Peyer's patch (tissue), 4 donors: ENCODE results near the gene CNOT3. TPM values are rescaled to one million over a fixed set of nuclear protein-coding genes. Genes with fewer than 3 reads are reported as not detected.

Experiments
- DNase-seq, 3 donors: peaks; one replicate each; pipeline ENCODE4 v3.0.0-alpha.2; 2017 to 2019
- H3K27ac ChIP-seq, 4 donors: fragments of 200-600 bp; sonication (generic); one replicate each; pipeline ENCODE4 v1.5.1; 2016 to 2019
- H3K27me3 ChIP-seq, 2 donors: fragments of 200-600 bp; sonication (generic); one replicate each; pipeline ENCODE4 v1.5.1; 2019
- H3K36me3 ChIP-seq, 3 donors: fragments of 200-600 bp; sonication (generic); one replicate each; pipeline ENCODE4 v1.5.1; 2016 to 2019
- H3K4me1 ChIP-seq, 4 donors: fragments of 200-600 bp; sonication (generic); one replicate each; pipeline ENCODE4 v1.5.1; 2016 to 2019
- H3K4me3 ChIP-seq, 4 donors: fragments of 200-600 bp; sonication (generic); 1 replicate in 3 of 4; 2 replicates in 1 of 4; pipeline ENCODE4 v1.5.1; 2016 to 2019; ENCODE audit warnings: mild to moderate bottlenecking in 1 of 4
- H3K9me3 ChIP-seq, 4 donors: fragments of 200-600 bp; sonication (generic); one replicate each; pipeline ENCODE4 v1.5.1; 2016 to 2019; ENCODE audit warnings: mild to moderate bottlenecking in 1 of 4
- POLR2A ChIP-seq, 2 donors: fragments of 450-650 bp; IDR thresholded peaks; one replicate each; pipeline ENCODE4 v1.5.1; 2017; ENCODE audit warnings: antibody characterized with exemption in 2 of 2, mild to moderate bottlenecking in 2 of 2, moderate library complexity in 2 of 2
- total RNA-seq, 4 donors: library from RNA; depleted of rRNA; stranded (reverse); fragments of >200 nt; gene quantifications; one replicate each; pipeline ENCODE4 v1.1.0, GENCODE V29; 2016
- TF ChIP-seq, protein P1 (sequence below), 6 experiments: fragments of 450-650 bp in 4 of 6; fragments of 200-600 bp in 2 of 6; sonication (generic) in 1 of 6; IDR thresholded peaks; one replicate each; pipeline ENCODE4 v1.5.1; 2017 to 2019; ENCODE audit warnings: antibody characterized with exemption in 6 of 6, mild to moderate bottlenecking in 3 of 6, moderate library complexity in 1 of 6

CNOT3 gene
- total RNA-seq, 4 donors from 2014 or later = 26.1 to 99.9 (median 38.9) TPM

DNA sequence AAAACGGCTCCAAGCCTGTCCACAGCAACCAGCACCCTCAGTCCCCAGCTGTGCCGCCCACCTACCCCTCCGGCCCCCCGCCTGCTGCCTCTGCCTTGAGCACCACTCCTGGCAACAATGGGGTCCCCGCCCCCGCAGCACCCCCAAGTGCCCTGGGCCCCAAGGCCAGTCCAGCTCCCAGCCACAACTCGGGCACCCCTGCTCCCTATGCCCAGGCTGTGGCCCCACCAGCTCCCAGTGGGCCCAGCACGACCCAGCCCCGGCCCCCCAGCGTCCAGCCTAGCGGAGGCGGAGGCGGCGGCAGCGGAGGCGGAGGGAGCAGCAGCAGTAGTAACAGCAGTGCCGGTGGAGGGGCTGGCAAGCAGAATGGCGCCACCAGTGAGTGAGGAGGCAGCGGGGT is 10.6 kb downstream of the CNOT3 start:
- H3K4me1 ChIP-seq = no peaks in the 10 kb centered on the region
- no peak overlapping the region for H3K4me3 ChIP-seq
- no peak for DNase-seq
- no peak for TF ChIP-seq POLR2A (IDR thresholded peaks at IDR 0.05)
- TF ChIP-seq, protein P1, sequence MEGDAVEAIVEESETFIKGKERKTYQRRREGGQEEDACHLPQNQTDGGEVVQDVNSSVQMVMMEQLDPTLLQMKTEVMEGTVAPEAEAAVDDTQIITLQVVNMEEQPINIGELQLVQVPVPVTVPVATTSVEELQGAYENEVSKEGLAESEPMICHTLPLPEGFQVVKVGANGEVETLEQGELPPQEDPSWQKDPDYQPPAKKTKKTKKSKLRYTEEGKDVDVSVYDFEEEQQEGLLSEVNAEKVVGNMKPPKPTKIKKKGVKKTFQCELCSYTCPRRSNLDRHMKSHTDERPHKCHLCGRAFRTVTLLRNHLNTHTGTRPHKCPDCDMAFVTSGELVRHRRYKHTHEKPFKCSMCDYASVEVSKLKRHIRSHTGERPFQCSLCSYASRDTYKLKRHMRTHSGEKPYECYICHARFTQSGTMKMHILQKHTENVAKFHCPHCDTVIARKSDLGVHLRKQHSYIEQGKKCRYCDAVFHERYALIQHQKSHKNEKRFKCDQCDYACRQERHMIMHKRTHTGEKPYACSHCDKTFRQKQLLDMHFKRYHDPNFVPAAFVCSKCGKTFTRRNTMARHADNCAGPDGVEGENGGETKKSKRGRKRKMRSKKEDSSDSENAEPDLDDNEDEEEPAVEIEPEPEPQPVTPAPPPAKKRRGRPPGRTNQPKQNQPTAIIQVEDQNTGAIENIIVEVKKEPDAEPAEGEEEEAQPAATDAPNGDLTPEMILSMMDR (IDR thresholded peaks at IDR 0.05) = no peak
- H3K9me3 ChIP-seq = no peaks in the 10 kb centered on the region
- no peaks in the 10 kb centered on the region for H3K27me3 ChIP-seq
- H3K27ac ChIP-seq = no peak overlapping the region
- peaks cover 0 to 100% (median 0%) of the 10 kb centered on the region in 3 donors for H3K36me3 ChIP-seq

DNA sequence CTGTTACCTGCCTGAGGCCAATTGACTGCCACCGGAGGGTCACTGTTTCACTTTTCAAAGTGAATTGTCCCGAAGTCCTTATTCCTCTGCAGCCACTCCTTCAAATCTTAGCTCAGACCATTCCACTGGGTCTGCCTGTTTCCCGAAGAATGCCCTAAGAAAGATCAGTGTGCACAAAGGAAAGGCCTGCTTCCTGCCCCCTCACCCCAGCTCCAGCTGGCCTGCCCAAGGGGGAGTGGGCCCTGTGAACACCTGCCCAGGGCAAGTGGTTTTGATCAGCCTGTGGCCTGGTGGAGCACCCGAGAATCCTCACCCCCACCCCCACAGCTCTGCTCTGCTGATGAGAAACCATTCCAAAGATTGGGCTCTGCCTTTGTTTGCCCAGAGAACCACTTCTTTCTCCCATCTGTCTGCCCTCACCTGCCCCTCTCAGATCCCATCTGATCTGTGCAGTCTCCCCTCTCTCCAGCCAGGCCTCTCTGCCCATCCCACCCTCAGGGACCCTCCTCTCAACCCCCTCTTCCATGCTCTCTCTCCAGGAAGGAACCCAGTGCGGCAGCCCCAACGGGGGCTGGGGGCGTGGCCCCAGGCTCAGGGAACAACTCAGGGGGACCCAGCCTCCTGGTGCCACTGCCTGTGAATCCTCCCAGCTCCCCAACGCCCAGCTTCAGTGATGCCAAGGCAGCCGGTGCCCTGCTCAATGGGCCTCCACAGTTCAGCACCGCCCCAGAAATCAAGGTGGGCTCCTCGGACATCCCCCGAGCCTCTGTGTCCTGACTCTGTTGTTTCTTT is 11.7 kb downstream of the CNOT3 start:
- no peak overlapping the region for H3K27ac ChIP-seq
- peaks cover 0 to 100% (median 0%) of the 10 kb centered on the region in 3 donors for H3K36me3 ChIP-seq
- no peak for TF ChIP-seq POLR2A (IDR thresholded peaks at IDR 0.05)
- TF ChIP-seq, protein P1 (IDR thresholded peaks at IDR 0.05) = no peak
- H3K4me3 ChIP-seq = no peak overlapping the region
- no peaks in the 10 kb centered on the region for H3K4me1 ChIP-seq
- H3K27me3 ChIP-seq = no peaks in the 10 kb centered on the region
- no peaks in the 10 kb centered on the region for H3K9me3 ChIP-seq
- DNase-seq = no peak

DNA sequence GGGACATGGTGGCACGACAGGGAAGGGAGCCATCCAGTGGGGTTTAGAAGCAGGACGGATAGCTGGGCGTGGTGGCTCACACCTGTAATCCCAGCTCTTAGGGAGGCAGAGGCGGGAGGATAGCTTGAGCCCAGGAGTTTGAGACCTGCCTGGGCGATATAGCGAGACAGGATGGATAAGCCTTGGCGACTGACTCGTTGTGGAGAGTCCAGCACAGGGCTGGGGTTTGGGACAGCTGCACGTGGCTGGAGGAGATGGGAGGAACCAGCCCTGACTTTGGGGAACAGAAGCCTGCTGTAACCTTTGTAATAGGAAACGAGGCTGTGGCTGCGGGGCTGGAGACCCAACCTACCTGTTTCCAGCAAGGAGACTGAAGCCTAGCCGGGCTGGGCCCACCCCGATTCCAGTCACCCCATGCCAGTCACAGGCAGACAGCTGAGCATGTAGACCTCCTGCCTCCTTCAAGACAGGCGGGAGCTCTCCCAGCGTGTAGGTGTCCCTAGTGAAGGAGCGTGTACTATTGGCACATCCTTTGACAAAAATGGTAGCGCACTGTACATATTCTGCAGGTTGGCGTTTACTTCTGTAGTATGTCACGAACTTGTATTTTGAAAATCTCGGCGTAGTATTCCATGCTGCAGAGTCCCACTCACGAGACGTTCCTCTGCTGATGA is 13.9 kb downstream of the CNOT3 start:
- DNase-seq = no peak
- no peak overlapping the region for H3K27ac ChIP-seq
- TF ChIP-seq, protein P1 (IDR thresholded peaks at IDR 0.05) = no peak
- TF ChIP-seq POLR2A (IDR thresholded peaks at IDR 0.05) = no peak
- H3K4me1 ChIP-seq = no peaks in the 10 kb centered on the region
- no peaks in the 10 kb centered on the region for H3K9me3 ChIP-seq
- peaks cover 0 to 100% (median 0%) of the 10 kb centered on the region in 3 donors for H3K36me3 ChIP-seq
- H3K4me3 ChIP-seq = no peak overlapping the region
- H3K27me3 ChIP-seq = no peaks in the 10 kb centered on the region

DNA sequence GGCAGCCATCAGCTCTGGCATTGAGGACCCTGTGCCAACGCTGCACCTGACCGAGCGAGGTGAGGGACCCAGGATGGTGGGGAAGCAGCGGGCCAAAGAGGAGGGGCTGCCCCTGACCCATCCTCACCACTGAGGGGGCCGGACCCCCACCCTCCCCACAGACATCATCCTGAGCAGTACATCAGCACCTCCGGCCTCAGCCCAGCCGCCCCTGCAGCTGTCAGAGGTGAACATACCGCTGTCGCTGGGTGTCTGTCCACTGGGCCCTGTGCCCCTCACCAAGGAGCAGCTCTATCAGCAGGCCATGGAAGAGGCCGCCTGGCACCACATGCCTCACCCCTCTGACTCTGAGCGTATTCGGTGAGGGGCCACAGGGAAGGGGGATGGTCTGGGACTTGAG is 14.7 kb downstream of the CNOT3 start:
- Histone ChIP-seq H3K36me3 (peaks cover 0 to 100% (median 0%) of the 10 kb centered on the region in 3 donors), H3K4me3 (no peak overlapping the region), H3K9me3 (no peaks in the 10 kb centered on the region), H3K27ac (no peak overlapping the region), H3K4me1 (no peaks in the 10 kb centered on the region), H3K27me3 (no peaks in the 10 kb centered on the region)
- DNase-seq = no peak
- TF ChIP-seq, protein P1 (IDR thresholded peaks at IDR 0.05) = no peak

DNA sequence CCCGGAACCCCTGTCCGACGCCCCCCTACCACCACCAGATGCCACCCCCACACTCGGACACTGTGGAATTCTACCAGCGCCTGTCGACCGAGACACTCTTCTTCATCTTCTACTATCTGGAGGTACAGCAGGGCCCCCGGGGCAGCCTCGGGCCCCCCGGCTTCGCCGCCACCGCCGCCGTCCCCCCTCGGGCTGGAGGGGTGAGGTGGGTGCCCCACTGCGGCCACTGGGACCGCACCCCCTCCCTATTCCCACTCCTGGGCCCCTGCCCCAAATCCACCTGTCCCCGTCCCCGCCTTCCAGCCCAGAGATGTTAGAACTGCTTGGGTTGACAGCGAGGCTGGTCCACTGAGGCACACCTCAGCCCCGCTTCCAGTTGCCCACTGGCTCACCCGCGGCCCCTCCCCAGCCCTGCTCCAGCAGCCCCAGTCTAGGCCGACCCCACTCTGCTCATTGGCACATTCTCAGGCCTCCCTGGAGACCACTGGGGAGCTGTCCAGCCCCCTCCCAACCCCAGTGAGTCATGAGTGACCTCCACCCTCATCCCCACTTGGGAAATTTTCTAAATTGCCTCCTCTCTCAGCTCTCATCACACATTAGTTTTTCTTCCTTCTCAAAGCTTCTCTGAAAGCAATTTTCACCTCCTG is 15.4 kb downstream of the CNOT3 start:
- H3K27ac ChIP-seq = no peak overlapping the region
- H3K27me3 ChIP-seq = no peaks in the 10 kb centered on the region
- H3K4me1 ChIP-seq = peaks cover 0 to 1% (median 0%) of the 10 kb centered on the region in 4 donors
- H3K9me3 ChIP-seq = no peaks in the 10 kb centered on the region
- peaks cover 0 to 100% (median 0%) of the 10 kb centered on the region in 3 donors for H3K36me3 ChIP-seq
- no peak overlapping the region for H3K4me3 ChIP-seq
- DNase-seq = no peak
- TF ChIP-seq POLR2A (IDR thresholded peaks at IDR 0.05) = no peak
- TF ChIP-seq, protein P1 (IDR thresholded peaks at IDR 0.05) = no peak
